BLaER1 (cell line): ENCODE measurements around the gene TRPM1.

Source experiments
- H3K27ac ChIP-seq: shearing (Covaris generic); formaldehyde crosslinking; 2 replicates; pipeline ENCODE4 v1.8.1; 2022
- H3K27me3 ChIP-seq: shearing (Covaris generic); formaldehyde crosslinking; 2 replicates; pipeline ENCODE4 v1.8.1; 2022
- H3K36me3 ChIP-seq: shearing (Covaris generic); formaldehyde crosslinking; 2 replicates; pipeline ENCODE4 v1.8.1; 2022
- H3K4me1 ChIP-seq: shearing (Covaris generic); formaldehyde crosslinking; 2 replicates; pipeline ENCODE4 v1.8.1; 2022
- H3K4me2 ChIP-seq: shearing (Covaris generic); formaldehyde crosslinking; 2 replicates; pipeline ENCODE4 v1.8.1; 2022
- H3K4me3 ChIP-seq: shearing (Covaris generic); formaldehyde crosslinking; 2 replicates; pipeline ENCODE4 v1.8.1; 2022
- H3K9ac ChIP-seq: shearing (Covaris generic); formaldehyde crosslinking; 2 replicates; pipeline ENCODE4 v1.8.1; 2022
- H3K9me3 ChIP-seq: shearing (Covaris generic); formaldehyde crosslinking; 2 replicates; pipeline ENCODE4 v1.8.1; 2022
- H4K20me1 ChIP-seq: shearing (Covaris generic); formaldehyde crosslinking; 2 replicates; pipeline ENCODE4 v1.8.1; 2022
- Cebpa-rat ChIP-seq: shearing (Covaris generic); IDR thresholded peaks from 2 replicates; pipeline ENCODE4 v1.8.1; 2022

Gene TRPM1

GRCh38 chr15:31085359-31085758, 16.2 kb downstream of the TRPM1 start:
- H3K4me2 ChIP-seq: no peak overlapping the region
- H3K4me1 ChIP-seq: peaks cover 27% of the 10 kb centered on the region
- H3K27ac ChIP-seq: no peak overlapping the region

GRCh38 chr15:31084176-31084575, 17.3 kb downstream of the TRPM1 start:
- Histone ChIP-seq H4K20me1 (no peaks in the 10 kb centered on the region), H3K9ac (no peak overlapping the region), H3K36me3 (no peaks in the 10 kb centered on the region), H3K4me3 (no peak overlapping the region), H3K4me2 (no peak overlapping the region), H3K27me3 (no peaks in the 10 kb centered on the region), H3K4me1 (peaks cover 27% of the 10 kb centered on the region), H3K9me3 (peaks cover 5% of the 10 kb centered on the region; the same call in 1 of the 2 replicates), H3K27ac (no peak overlapping the region)
- no peak for TF ChIP-seq Cebpa-rat

More at GRCh38 chr15:31085359-31085758, 16.2 kb downstream of the TRPM1 start:
- no peak for TF ChIP-seq Cebpa-rat
- Histone ChIP-seq H4K20me1 (no peaks in the 10 kb centered on the region), H3K36me3 (no peaks in the 10 kb centered on the region), H3K9ac (no peak overlapping the region), H3K27me3 (no peaks in the 10 kb centered on the region), H3K4me3 (no peak overlapping the region), H3K9me3 (peaks cover 5% of the 10 kb centered on the region; the same call in 1 of the 2 replicates)

- no peak overlapping the region for H3K9ac ChIP-seq
- peak overlapping the region; percentile 79 for H3K4me2 ChIP-seq
- H3K9me3 ChIP-seq: peaks cover 1% of the 10 kb centered on the region; the same call in 1 of the 2 replicates
- H3K4me1 ChIP-seq: peaks cover 27% of the 10 kb centered on the region
- TF ChIP-seq Cebpa-rat: no peak
- H3K27ac ChIP-seq: no peak overlapping the region
- H4K20me1 ChIP-seq: no peaks in the 10 kb centered on the region
- H3K36me3 ChIP-seq: no peaks in the 10 kb centered on the region
- no peak overlapping the region for H3K4me3 ChIP-seq
- no peaks in the 10 kb centered on the region for H3K27me3 ChIP-seq
Measured at GRCh38 chr15:31083370-31083780, 18.1 kb downstream of the TRPM1 start.

GRCh38 chr15:31082771-31083369, 18.7 kb downstream of the TRPM1 start:
- no peak for TF ChIP-seq Cebpa-rat
- Histone ChIP-seq H3K9ac (no peak overlapping the region), H3K27ac (no peak overlapping the region), H3K36me3 (no peaks in the 10 kb centered on the region), H3K4me1 (peaks cover 27% of the 10 kb centered on the region), H3K4me2 (peak overlapping the region; percentile 79), H3K27me3 (no peaks in the 10 kb centered on the region), H3K9me3 (no peaks in the 10 kb centered on the region; the same call in 1 of the 2 replicates), H4K20me1 (no peaks in the 10 kb centered on the region), H3K4me3 (no peak overlapping the region)

- peaks cover 35% of the 10 kb centered on the region for H3K4me1 ChIP-seq
- H3K4me3 ChIP-seq: no peak overlapping the region
- no peak for TF ChIP-seq Cebpa-rat
- H3K4me2 ChIP-seq: no peak overlapping the region
- H3K9me3 ChIP-seq: no peaks in the 10 kb centered on the region; the same call in 1 of the 2 replicates
- no peaks in the 10 kb centered on the region for H4K20me1 ChIP-seq
- H3K9ac ChIP-seq: no peak overlapping the region
- no peak overlapping the region for H3K27ac ChIP-seq
- no peaks in the 10 kb centered on the region for H3K36me3 ChIP-seq
- no peaks in the 10 kb centered on the region for H3K27me3 ChIP-seq
Measured at GRCh38 chr15:31081588-31082250, 19.8 kb downstream of the TRPM1 start.

GRCh38 chr15:31081056-31081455, 20.5 kb downstream of the TRPM1 start:
- Histone ChIP-seq H3K36me3 (no peaks in the 10 kb centered on the region), H3K9me3 (no peaks in the 10 kb centered on the region; the same call in 1 of the 2 replicates), H3K4me3 (no peak overlapping the region), H4K20me1 (no peaks in the 10 kb centered on the region), H3K27ac (no peak overlapping the region), H3K4me1 (peaks cover 35% of the 10 kb centered on the region), H3K27me3 (no peaks in the 10 kb centered on the region), H3K4me2 (no peak overlapping the region; the same call in 1 of the 2 replicates), H3K9ac (no peak overlapping the region)
- TF ChIP-seq Cebpa-rat: no peak

- no peaks in the 10 kb centered on the region for H3K36me3 ChIP-seq
- H3K9ac ChIP-seq: no peak overlapping the region
- no peak overlapping the region for H3K27ac ChIP-seq
- no peak for TF ChIP-seq Cebpa-rat
- H3K9me3 ChIP-seq: peaks cover 4% of the 10 kb centered on the region
- peaks cover 35% of the 10 kb centered on the region for H3K4me1 ChIP-seq
- no peaks in the 10 kb centered on the region for H3K27me3 ChIP-seq
- no peak overlapping the region; the same call in 1 of the 2 replicates for H3K4me2 ChIP-seq
- H3K4me3 ChIP-seq: no peak overlapping the region
- H4K20me1 ChIP-seq: no peaks in the 10 kb centered on the region
Measured at GRCh38 chr15:31080591-31081014, 20.9 kb downstream of the TRPM1 start.

- Histone ChIP-seq H4K20me1 (no peaks in the 10 kb centered on the region), H3K9me3 (peaks cover 7% of the 10 kb centered on the region), H3K9ac (no peak overlapping the region), H3K27me3 (no peaks in the 10 kb centered on the region), H3K36me3 (no peaks in the 10 kb centered on the region), H3K4me3 (no peak overlapping the region), H3K4me2 (no peak overlapping the region), H3K4me1 (peaks cover 35% of the 10 kb centered on the region), H3K27ac (no peak overlapping the region)
- no peak for TF ChIP-seq Cebpa-rat
Measured at GRCh38 chr15:31079519-31079918, 22.0 kb downstream of the TRPM1 start.

- Histone ChIP-seq H3K4me2 (no peak overlapping the region), H3K4me3 (no peak overlapping the region), H4K20me1 (no peaks in the 10 kb centered on the region), H3K4me1 (peaks cover 27% of the 10 kb centered on the region), H3K9ac (no peak overlapping the region), H3K36me3 (no peaks in the 10 kb centered on the region), H3K27ac (no peak overlapping the region), H3K9me3 (peaks cover 7% of the 10 kb centered on the region), H3K27me3 (no peaks in the 10 kb centered on the region)
- TF ChIP-seq Cebpa-rat: no peak
Measured at GRCh38 chr15:31078471-31078870, 23.1 kb downstream of the TRPM1 start.

- Histone ChIP-seq H3K4me2 (no peak overlapping the region), H3K9me3 (peaks cover 7% of the 10 kb centered on the region), H3K36me3 (no peaks in the 10 kb centered on the region), H3K4me3 (no peak overlapping the region), H3K9ac (no peak overlapping the region), H4K20me1 (no peaks in the 10 kb centered on the region), H3K4me1 (peaks cover 22% of the 10 kb centered on the region), H3K27me3 (no peaks in the 10 kb centered on the region), H3K27ac (no peak overlapping the region)
- no peak for TF ChIP-seq Cebpa-rat
Measured at GRCh38 chr15:31077941-31078340, 23.6 kb downstream of the TRPM1 start.
